PC-3 (cell line): Measurements from ENCODE around the gene TMEM143. TPM values are rescaled to one million over a fixed set of nuclear protein-coding genes. Genes with fewer than 3 reads are reported as not detected.

Experiments
- ATAC-seq: fragments of 200-7000 bp; cut with Tn5 transposase; 2 replicates; pipeline ENCODE4 v1.9.1; 2020; ENCODE audit warnings: mild to moderate bottlenecking, moderate library complexity
- BruUV-seq: library from RNA; stranded (reverse); fragments of 400-500 nt; replicated peaks from 2 replicates; lab custom pipeline; 2021; lab: Mats Ljungman, UMichigan
- CTCF ChIA-PET: fragments of 300-600 bp; sonication (Branson Sonifier 250); formaldehyde crosslinking; loops from one replicate; lab custom pipeline; 2022; ENCODE audit warnings: antibody characterized with exemption; lab: Charles Lee
- POLR2A ChIA-PET: fragments of 300-600 bp; sonication (Branson Sonifier 250); formaldehyde crosslinking; loops from one replicate; lab custom pipeline; 2022; ENCODE audit warnings: antibody characterized with exemption; ENCODE audit not compliant: unreplicated experiment; lab: Charles Lee
- DNase-seq: peaks from one replicate; pipeline ENCODE4 v3.0.0-alpha.2; 2015
- H2AFZ ChIP-seq: fragments of 300-600 bp; sonication (generic); 2 replicates; pipeline ENCODE4 v1.6.0; 2016; ENCODE audit warnings: antibody characterized with exemption, low read length
- H3F3A ChIP-seq: fragments of 300-600 bp; sonication (generic); one replicate; pipeline ENCODE4 v1.6.0; 2017; ENCODE audit warnings: antibody characterized with exemption, low read length, control low read depth, mild to moderate bottlenecking; ENCODE audit not compliant: unreplicated experiment
- H3K27ac ChIP-seq: fragments of 300-600 bp; sonication (generic); 2 replicates; pipeline ENCODE4 v1.5.1; 2016; ENCODE audit warnings: mild to moderate bottlenecking, low read length
- H3K27me3 ChIP-seq: fragments of 300-600 bp; sonication (generic); 2 replicates; pipeline ENCODE4 v1.6.1; 2016; ENCODE audit warnings: low read length, mixed read lengths
- H3K36me3 ChIP-seq: fragments of 300-600 bp; sonication (generic); 2 replicates; pipeline ENCODE4 v1.6.1; 2016; ENCODE audit warnings: low read depth, mixed run types, low read length, mixed read lengths
- H3K4me1 ChIP-seq: fragments of 300-600 bp; sonication (generic); 2 replicates; pipeline ENCODE4 v1.5.1; 2016; ENCODE audit warnings: low read length; ENCODE audit not compliant: insufficient read depth
- H3K4me2 ChIP-seq: fragments of 300-600 bp; sonication (generic); 2 replicates; pipeline ENCODE4 v1.6.0; 2016; ENCODE audit warnings: low read length
- H3K4me3 ChIP-seq: fragments of 300-600 bp; sonication (generic); 2 replicates; pipeline ENCODE4 v1.5.1; 2016; ENCODE audit warnings: mild to moderate bottlenecking, low read length, mixed read lengths
- H3K79me2 ChIP-seq: fragments of 300-600 bp; sonication (generic); 2 replicates; pipeline ENCODE4 v1.6.1; 2017; ENCODE audit warnings: low read length, mixed read lengths
- H3K9ac ChIP-seq: fragments of 300-600 bp; sonication (generic); 2 replicates; pipeline ENCODE4 v1.6.0; 2016; ENCODE audit warnings: mild to moderate bottlenecking, low read length
- H3K9me2 ChIP-seq: fragments of 300-600 bp; sonication (generic); replicated peaks from 2 replicates; pipeline ENCODE4 v1.6.1; 2016; ENCODE audit warnings: mixed run types, low read length, mixed read lengths
- H3K9me3 ChIP-seq: fragments of 300-600 bp; sonication (generic); 2 replicates; pipeline ENCODE4 v1.6.1; 2016; ENCODE audit warnings: low read length, mixed read lengths
- H4K20me1 ChIP-seq: fragments of 300-600 bp; sonication (generic); 2 replicates; pipeline ENCODE4 v1.6.1; 2016; ENCODE audit warnings: low read length, mixed read lengths
- CTCF ChIP-seq: fragments of 300-600 bp; sonication (generic); conservative IDR thresholded peaks from 2 replicates; pipeline ENCODE4 v1.5.1; 2017; ENCODE audit warnings: antibody characterized with exemption, low read depth, mild to moderate bottlenecking, low read length
- EZH2 ChIP-seq: fragments of 300-600 bp; sonication (generic); IDR thresholded peaks from one replicate; pipeline ENCODE4 v1.6.1; 2017; ENCODE audit warnings: antibody characterized with exemption, mild to moderate bottlenecking, low read length; ENCODE audit not compliant: unreplicated experiment
- EZH2phosphoT487 ChIP-seq: fragments of 300-600 bp; sonication (generic); IDR thresholded peaks from 2 replicates; pipeline ENCODE4 v1.6.1; 2018; ENCODE audit warnings: mild to moderate bottlenecking, antibody characterized with exemption, low read length, borderline replicate concordance
- intact Hi-C: fragments of 100-400 bp; cut with micrococcal nuclease; formaldehyde crosslinking; loops from 2 replicates; pipeline ENCODE4 v1.9.0; 2023
- total RNA-seq: library from RNA; depleted of rRNA; stranded (reverse); fragments of >200 nt; gene quantifications from 2 replicates; pipeline ENCODE4 v1.2.3, GENCODE V29; 2014

Gene TMEM143
- total RNA-seq, 1 experiment from 2014 or later, result 7.1 TPM

GRCh38 chr19:48390188-48391099 lies 26.7 kb upstream of the TMEM143 start:
- peaks cover 13% of the 10 kb centered on the region; the same call in 1 of the 2 replicates for H3K36me3 ChIP-seq
- no peaks in the 10 kb centered on the region for H4K20me1 ChIP-seq
- peak overlapping the region; percentile 99 for H3K4me2 ChIP-seq
- peak; percentile 42 for ATAC-seq
- H3K27ac ChIP-seq, result peak overlapping the region; percentile 59
- intact Hi-C loops, result loop anchor here (2.0 to 5.0 kb wide), 2 partner anchors 57 to 70 kb away; partner anchors contain the start of gene GRWD1
- H3K4me3 ChIP-seq, result peak overlapping the region; percentile 99
- H2AFZ ChIP-seq, result peak overlapping the region; percentile 65
- CTCF ChIA-PET, result interaction anchor here (0.6 to 2.2 kb wide), 5 partner anchors 18 to 193 kb away, joined by 3 to 17 read pairs (median 3); partner anchors contain the start of genes SYNGR4 and TMEM143
- no peaks in the 10 kb centered on the region for H3F3A ChIP-seq
- no peak for DNase-seq
- H3K9me3 ChIP-seq, result no peaks in the 10 kb centered on the region
- TF ChIP-seq EZH2 (no peak), CTCF (peak; percentile 45; the same call in 1 of the 2 replicates), EZH2phosphoT487 (no peak)
- peak overlapping the region; percentile 98 for H3K9ac ChIP-seq
- POLR2A ChIA-PET, result no interaction called here
- BruUV-seq, result TSS peak; percentile 28
- H3K9me2 ChIP-seq, result no peaks in the 10 kb centered on the region
- H3K27me3 ChIP-seq, result no peaks in the 10 kb centered on the region; the same call in 1 of the 2 replicates
- peaks cover 3% of the 10 kb centered on the region; the same call in 1 of the 2 replicates for H3K4me1 ChIP-seq
- H3K79me2 ChIP-seq, result peaks cover 25% of the 10 kb centered on the region

GRCh38 chr19:48386981-48387380 lies 23.2 kb upstream of the TMEM143 start:
- ChIA-PET POLR2A (no interaction called here), CTCF (no interaction called here)
- H4K20me1 ChIP-seq, result no peaks in the 10 kb centered on the region
- TF ChIP-seq EZH2, result no peak
- TF ChIP-seq EZH2phosphoT487, result no peak
- ATAC-seq, result no peak
- no peak overlapping the region for H3K27ac ChIP-seq
- H3K4me2 ChIP-seq, result no peak overlapping the region
- intact Hi-C loops, result no loop called here
- H3K36me3 ChIP-seq, result peaks cover 19% of the 10 kb centered on the region; the same call in 1 of the 2 replicates
- H3K27me3 ChIP-seq, result no peaks in the 10 kb centered on the region
- DNase-seq, result no peak
- H3K4me3 ChIP-seq, result no peak overlapping the region
- no peaks in the 10 kb centered on the region for H3K9me3 ChIP-seq
- no peaks in the 10 kb centered on the region for H3K9me2 ChIP-seq
- no TSS peak for BruUV-seq
- no peak overlapping the region for H3K9ac ChIP-seq
- no peak overlapping the region for H2AFZ ChIP-seq
- no peaks in the 10 kb centered on the region for H3F3A ChIP-seq
- peaks cover 25% of the 10 kb centered on the region for H3K79me2 ChIP-seq
- H3K4me1 ChIP-seq, result no peaks in the 10 kb centered on the region

DNA sequence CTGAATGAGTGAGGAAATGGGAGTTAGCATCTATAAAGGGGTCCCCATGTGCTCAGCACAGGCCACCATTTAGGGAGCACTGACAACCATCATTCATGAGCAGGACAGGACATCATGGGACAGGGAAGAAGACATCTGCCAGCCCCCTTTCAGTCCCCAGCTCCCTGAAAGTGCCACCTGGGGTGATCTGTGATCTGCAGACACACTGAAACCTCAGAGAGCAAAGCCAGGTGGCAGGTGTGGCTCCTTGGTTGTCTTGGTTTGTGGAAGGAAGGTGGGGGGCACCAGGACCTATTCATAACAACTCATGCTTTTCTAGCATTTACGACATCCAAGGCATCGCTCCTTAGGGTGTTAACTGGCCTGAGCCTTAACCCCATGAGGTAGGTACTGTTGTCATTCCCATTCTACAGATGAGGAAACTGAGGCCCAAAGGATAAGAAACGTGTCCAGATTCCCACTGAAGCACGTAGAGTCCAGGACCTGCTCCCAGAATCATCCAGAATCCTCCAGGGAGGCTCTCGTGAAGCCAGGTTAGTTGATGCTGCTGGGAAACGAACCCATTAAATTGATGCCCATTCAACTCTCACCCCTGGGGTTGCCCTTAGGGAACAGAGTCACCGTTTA lies 21.8 kb upstream of the TMEM143 start:
- Histone ChIP-seq H3K9ac (no peak overlapping the region), H3K27ac (no peak overlapping the region), H3F3A (no peaks in the 10 kb centered on the region), H2AFZ (no peak overlapping the region), H3K4me3 (no peak overlapping the region), H3K36me3 (peaks cover 19% of the 10 kb centered on the region; the same call in 1 of the 2 replicates), H4K20me1 (no peaks in the 10 kb centered on the region), H3K4me2 (no peak overlapping the region), H3K79me2 (peaks cover 17% of the 10 kb centered on the region), H3K9me2 (no peaks in the 10 kb centered on the region), H3K9me3 (no peaks in the 10 kb centered on the region), H3K4me1 (no peaks in the 10 kb centered on the region), H3K27me3 (no peaks in the 10 kb centered on the region)
- no peak for TF ChIP-seq CTCF
- no peak for TF ChIP-seq EZH2phosphoT487
- no peak for TF ChIP-seq EZH2
- DNase-seq, result no peak
- no TSS peak for BruUV-seq
- intact Hi-C loops, result no loop called here
- no peak for ATAC-seq
- POLR2A ChIA-PET, result no interaction called here
- CTCF ChIA-PET, result no interaction called here
